Retinal pigment epithelial cell (primary cell): ENCODE results near the gene GPR39.

Experiments used
- DNase-seq: peaks from one replicate; pipeline ENCODE4 v3.0.0-alpha.2; 2010; ENCODE audit warnings: low read depth
- H3K4me3 ChIP-seq: 2 replicates; pipeline ENCODE4 v1.5.1; 2011; ENCODE audit warnings: mild to moderate bottlenecking, low read length, control low read depth, moderate library complexity
- TF ChIP-seq, protein P1 (sequence below): conservative IDR thresholded peaks from 2 replicates; pipeline ENCODE4 v1.5.1; 2011; ENCODE audit warnings: low read depth, low read length, control low read depth, inconsistent platforms

The GPR39 gene

DNA sequence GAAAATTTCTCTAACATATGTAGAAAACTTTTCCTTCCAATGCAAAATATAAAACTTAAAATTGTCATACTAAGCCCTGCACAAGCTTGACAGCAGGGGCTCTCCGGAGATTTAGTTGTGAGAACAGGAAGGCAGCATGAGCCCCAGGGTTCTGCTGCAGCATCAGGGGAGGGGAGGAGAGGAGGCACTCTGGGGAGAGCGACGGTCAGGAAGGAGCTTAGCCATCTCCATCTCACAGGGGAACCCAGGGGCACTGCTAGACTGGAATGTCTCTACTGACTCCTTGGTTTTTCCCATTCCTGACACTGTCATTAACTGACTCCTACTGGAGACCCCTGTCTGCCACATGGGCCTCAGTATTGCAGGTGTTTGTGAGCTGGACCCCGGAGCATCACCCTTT is 123.6 kb downstream of the GPR39 start:
- TF ChIP-seq, protein P1, sequence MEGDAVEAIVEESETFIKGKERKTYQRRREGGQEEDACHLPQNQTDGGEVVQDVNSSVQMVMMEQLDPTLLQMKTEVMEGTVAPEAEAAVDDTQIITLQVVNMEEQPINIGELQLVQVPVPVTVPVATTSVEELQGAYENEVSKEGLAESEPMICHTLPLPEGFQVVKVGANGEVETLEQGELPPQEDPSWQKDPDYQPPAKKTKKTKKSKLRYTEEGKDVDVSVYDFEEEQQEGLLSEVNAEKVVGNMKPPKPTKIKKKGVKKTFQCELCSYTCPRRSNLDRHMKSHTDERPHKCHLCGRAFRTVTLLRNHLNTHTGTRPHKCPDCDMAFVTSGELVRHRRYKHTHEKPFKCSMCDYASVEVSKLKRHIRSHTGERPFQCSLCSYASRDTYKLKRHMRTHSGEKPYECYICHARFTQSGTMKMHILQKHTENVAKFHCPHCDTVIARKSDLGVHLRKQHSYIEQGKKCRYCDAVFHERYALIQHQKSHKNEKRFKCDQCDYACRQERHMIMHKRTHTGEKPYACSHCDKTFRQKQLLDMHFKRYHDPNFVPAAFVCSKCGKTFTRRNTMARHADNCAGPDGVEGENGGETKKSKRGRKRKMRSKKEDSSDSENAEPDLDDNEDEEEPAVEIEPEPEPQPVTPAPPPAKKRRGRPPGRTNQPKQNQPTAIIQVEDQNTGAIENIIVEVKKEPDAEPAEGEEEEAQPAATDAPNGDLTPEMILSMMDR: no peak
- DNase-seq: no peak
- H3K4me3 ChIP-seq: no peak overlapping the region

DNA sequence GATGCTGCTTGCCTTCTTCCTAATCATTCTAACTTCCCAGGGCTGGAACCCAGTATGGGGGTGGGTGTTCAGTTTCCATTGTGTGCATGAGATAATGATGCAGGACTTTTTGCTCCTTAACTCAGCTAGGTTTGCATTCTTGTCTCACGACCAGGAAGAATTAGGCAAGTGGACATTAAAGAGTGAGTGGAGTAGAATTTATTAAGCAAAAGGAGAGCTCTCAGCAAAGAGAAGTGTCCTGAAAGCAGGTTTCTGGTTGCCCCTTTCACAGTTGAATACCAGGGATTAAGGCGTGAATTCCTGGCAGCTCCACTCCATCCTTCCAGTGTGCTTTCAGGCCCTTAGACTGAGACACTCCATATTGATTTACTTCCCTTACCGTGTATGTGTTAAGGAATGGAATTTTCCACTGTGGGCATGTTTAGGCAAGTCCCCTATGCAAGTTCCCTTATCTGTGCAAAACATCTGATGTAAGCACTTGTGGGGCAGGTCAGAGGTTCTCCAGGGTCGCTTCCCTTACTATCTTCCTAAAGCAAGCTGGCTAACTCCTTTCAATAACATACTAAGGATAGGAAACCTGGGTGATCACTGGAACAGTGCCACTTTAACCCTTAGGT is 126.5 kb downstream of the GPR39 start:
- no peak overlapping the region for H3K4me3 ChIP-seq
- TF ChIP-seq, protein P1: no peak
- no peak for DNase-seq

DNA sequence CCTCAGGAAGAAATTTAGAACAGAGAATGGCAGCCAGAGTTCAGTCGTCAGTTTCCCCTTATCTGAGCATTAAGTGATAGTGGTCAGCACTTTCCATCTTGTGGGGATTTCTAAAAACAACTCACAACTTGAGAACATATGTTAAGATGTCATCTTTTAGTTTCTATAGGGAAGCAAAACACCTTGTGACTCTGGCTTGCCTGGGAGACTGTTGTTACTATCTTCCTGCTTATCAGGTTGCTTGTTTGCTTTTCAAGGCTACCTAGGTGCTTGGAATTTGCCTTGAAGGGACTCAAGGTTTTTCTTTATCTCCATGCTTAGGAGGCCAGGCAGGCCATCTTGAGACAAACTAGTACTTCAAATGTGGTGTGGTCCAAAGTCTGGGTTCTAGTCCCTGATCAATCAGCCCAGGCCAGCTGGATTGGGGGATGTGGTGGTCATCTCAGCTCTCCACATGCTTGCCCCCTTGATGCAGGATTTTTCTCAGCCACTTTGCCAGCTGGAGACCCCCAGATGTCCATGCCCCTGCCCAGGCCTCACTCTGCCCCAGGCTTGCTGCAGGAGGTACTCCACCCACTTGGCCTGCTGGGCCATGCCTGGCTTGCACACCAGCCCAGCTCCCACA is 127.5 kb downstream of the GPR39 start:
- no peak for DNase-seq
- TF ChIP-seq, protein P1: no peak
- no peak overlapping the region for H3K4me3 ChIP-seq

DNA sequence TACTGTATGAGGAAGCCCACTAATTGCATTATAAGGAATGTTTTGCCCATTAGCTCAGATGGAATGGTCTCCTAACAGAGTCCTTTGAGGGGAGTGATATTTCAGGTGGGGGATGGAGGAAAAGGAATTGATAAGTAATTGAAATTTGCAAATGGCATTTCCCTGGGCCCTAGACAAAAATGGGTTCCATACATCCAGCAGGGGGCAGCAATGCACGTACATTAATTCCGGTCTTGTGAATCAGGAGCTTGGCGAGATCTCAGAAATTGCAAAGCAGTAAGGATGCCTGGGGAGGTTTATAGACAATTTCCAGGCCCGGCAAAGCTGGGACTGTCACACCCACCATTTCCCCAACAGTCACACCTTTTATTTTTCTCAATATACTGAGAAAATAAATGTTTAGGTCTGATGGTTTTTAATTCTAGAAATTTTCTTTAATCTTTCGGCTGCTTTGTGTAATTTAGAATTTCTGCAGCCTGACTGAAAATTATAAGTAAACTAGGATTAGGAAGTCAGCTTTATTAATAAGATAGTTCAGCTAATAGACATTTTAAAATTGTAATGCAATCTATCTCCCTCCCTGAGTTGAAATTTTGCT is 130.6 kb downstream of the GPR39 start:
- DNase-seq: peak; percentile 29
- TF ChIP-seq, protein P1: peak; percentile 64
- no peak overlapping the region for H3K4me3 ChIP-seq

DNA sequence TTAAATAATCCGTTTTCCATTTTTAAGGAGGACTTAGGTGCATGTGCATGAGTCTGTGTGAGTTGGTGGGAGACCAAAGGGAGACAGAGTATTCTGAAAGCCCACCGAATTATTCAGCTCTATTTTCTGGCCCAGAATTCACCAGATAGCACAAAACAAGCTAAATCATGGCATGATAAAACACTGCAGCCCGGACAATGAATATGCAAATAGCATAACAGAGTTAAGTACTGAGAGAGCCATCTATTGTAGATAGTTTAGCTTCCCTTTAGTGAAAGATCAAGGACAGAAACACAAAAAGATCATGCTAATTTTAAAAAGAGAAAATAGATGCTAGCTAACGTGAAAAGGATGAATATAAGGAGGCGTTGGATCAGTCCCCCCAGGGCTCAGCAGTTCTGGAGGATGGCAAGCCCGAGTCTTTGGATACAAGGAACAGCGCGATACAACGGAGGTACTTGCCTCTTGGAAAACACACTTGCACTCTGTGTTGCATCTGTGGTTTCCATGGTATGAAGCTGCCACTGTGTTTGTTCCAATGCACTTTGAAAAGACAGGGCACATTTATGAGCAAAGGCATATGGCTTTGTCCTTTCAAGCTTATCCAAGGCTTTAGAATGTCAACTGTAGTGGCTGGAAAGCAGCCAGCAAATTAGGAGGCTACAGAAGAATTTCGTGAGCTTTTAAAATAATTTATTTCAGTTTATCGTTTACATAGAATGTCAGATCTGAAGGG is 133.5 kb downstream of the GPR39 start:
- no peak overlapping the region for H3K4me3 ChIP-seq

DNA sequence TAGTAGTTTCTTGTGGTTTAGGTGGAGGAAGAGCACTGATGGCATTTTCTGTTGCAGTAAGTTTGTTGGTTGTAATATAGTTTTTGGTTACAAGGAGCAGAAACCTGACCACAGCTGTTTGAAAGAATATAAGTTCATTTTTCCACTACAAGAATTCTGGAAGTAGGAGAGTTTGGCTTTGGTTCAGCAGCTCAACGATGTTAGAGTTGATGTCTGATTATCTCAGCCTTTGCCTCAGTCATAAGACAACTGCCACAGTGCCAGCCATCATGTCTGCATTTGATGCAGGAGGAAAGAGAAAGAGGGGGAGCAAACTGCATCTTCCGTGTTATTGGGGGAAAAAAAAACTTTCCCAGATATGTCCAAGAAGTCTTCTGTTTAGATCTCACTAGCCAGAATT is 134.3 kb downstream of the GPR39 start:
- DNase-seq: no peak
- no peak overlapping the region for H3K4me3 ChIP-seq
- TF ChIP-seq, protein P1: no peak

More for the DNA sequence above, 133.5 kb downstream of the GPR39 start:
- no peak for DNase-seq
- TF ChIP-seq, protein P1: no peak
